ELR (cell line): ENCODE data around the gene LSM3.
A peak's percentile ranks its signal among the peaks of the same experiment; 100 is the strongest.
"Not testable (repeated sequence)": the region's sequence is repeated elsewhere in the genome, so short reads cannot be mapped to it uniquely, and the experiment has no call there.

ENCODE experiments used
- DNase-seq: peaks from one replicate; pipeline ENCODE4 v3.0.0-alpha.2; 2015; ENCODE audit warnings: low read depth

LSM3 gene

GRCh38 chr3:14222457-14222856 is 43.8 kb downstream of the LSM3 start:
- no peak for DNase-seq

- no peak for DNase-seq
These were observed 44.4 kb downstream of the LSM3 start for GRCh38 chr3:14222900-14223594.

GRCh38 chr3:14223595-14223994 is 45.0 kb downstream of the LSM3 start:
- DNase-seq = no peak

- DNase-seq = peak; percentile 85
These were observed 46.3 kb downstream of the LSM3 start for GRCh38 chr3:14224895-14225294.

GRCh38 chr3:14225421-14225820 is 46.8 kb downstream of the LSM3 start:
- DNase-seq = no peak

- DNase-seq = not testable (repeated sequence)
These were observed 47.7 kb downstream of the LSM3 start for GRCh38 chr3:14226351-14226750.

- no peak for DNase-seq
These were observed 49.2 kb downstream of the LSM3 start for GRCh38 chr3:14227856-14228255.

- DNase-seq = no peak
These were observed 50.3 kb downstream of the LSM3 start for GRCh38 chr3:14228681-14229470.

- DNase-seq = not testable (repeated sequence)
These were observed 51.1 kb downstream of the LSM3 start for GRCh38 chr3:14229695-14230094.

GRCh38 chr3:14230729-14231128 is 52.1 kb downstream of the LSM3 start:
- DNase-seq = no peak

- DNase-seq = no peak
These were observed 52.8 kb downstream of the LSM3 start for GRCh38 chr3:14231145-14231990.

GRCh38 chr3:14231998-14232501 is 53.4 kb downstream of the LSM3 start:
- DNase-seq = no peak

- no peak for DNase-seq
These were observed 55.8 kb downstream of the LSM3 start for GRCh38 chr3:14234251-14235002.

- DNase-seq = no peak
These were observed 56.6 kb downstream of the LSM3 start for GRCh38 chr3:14235003-14235911.

GRCh38 chr3:14235912-14236295 is 57.3 kb downstream of the LSM3 start:
- no peak for DNase-seq

- no peak for DNase-seq
These were observed 58.3 kb downstream of the LSM3 start for GRCh38 chr3:14236902-14237301.

- no peak for DNase-seq
These were observed 58.8 kb downstream of the LSM3 start for GRCh38 chr3:14237457-14237856.

- no peak for DNase-seq
These were observed 59.7 kb downstream of the LSM3 start for GRCh38 chr3:14238356-14238755.

- no peak for DNase-seq
These were observed 60.3 kb downstream of the LSM3 start for GRCh38 chr3:14238930-14239329.

GRCh38 chr3:14239940-14240339 is 61.3 kb downstream of the LSM3 start:
- DNase-seq = no peak

GRCh38 chr3:14240366-14240765 is 61.7 kb downstream of the LSM3 start:
- no peak for DNase-seq
